Measurements from ENCODE around the gene USP32. TPM values are rescaled to one million over a fixed set of nuclear protein-coding genes. Genes with fewer than 3 reads are reported as not detected.

Gene USP32
- total RNA-seq, 1 experiment from 2014 or later: 103 TPM

DNA sequence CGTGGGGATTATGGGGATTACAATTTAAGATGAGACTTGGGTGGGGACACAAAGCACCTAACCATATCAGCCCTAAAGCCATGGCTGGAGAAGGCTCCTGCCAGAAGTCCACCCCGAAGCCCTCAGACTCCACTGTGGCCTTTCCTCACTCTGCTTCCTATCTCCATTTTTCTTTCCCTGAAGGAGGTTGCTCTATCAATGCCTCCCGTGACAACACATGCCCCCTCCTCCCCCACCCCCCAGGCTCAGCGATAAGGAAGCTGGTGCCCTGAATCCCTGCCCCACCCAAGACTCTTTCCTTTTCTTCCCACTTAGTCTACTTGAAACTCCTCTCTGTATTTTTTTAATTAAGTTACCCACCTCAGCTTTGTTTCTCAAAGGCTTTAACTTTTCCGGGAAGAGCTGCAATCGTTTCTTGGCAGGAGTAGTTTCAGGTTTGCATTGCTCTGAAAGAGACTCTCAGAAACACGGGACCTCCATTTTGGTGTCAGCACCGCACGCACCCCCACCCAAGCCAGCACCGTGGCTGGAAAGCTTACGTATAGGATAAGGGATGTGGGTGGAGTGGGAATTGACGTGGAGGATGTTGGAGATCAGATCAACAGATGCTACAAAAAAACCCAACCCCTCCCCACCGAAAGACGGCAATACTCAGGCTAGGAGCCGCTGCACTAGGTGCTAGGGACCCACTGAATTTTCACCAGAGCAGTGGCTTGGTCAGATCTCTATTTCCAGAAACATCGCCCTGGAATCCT is 257.4 kb downstream of the USP32 start:
- ChIA-PET CTCF (interaction anchor here (0.6 kb wide), 1 partner anchor 16 kb away, joined by 3 read pairs; no protein-coding TSS in a partner anchor), POLR2A (no interaction called here)
- Mint-ChIP-seq H3K9me3 (peaks cover 5% of the 10 kb centered on the region), H3K4me1 (peaks cover 21% of the 10 kb centered on the region), H3K27me3 (ENCODE audit: low read depth) (peaks cover 58% of the 10 kb centered on the region), H3K36me3 (no peaks in the 10 kb centered on the region; the same call in 1 of the 2 replicates), H3K4me3 (peak overlapping the region; percentile 93), H3K27ac (no peak overlapping the region)
- DNase-seq (ENCODE audit: low spot score): no peak
- no peak for ATAC-seq
- TF ChIP-seq FOXJ3 (CRISPR knock-in tag; IDR thresholded peaks at IDR 0.05; ENCODE audit: borderline replicate concordance): no peak
- TF ChIP-seq ZNF232 (CRISPR knock-in tag; IDR thresholded peaks at IDR 0.05): no peak
- TF ChIP-seq, protein P1, sequence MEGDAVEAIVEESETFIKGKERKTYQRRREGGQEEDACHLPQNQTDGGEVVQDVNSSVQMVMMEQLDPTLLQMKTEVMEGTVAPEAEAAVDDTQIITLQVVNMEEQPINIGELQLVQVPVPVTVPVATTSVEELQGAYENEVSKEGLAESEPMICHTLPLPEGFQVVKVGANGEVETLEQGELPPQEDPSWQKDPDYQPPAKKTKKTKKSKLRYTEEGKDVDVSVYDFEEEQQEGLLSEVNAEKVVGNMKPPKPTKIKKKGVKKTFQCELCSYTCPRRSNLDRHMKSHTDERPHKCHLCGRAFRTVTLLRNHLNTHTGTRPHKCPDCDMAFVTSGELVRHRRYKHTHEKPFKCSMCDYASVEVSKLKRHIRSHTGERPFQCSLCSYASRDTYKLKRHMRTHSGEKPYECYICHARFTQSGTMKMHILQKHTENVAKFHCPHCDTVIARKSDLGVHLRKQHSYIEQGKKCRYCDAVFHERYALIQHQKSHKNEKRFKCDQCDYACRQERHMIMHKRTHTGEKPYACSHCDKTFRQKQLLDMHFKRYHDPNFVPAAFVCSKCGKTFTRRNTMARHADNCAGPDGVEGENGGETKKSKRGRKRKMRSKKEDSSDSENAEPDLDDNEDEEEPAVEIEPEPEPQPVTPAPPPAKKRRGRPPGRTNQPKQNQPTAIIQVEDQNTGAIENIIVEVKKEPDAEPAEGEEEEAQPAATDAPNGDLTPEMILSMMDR (IDR thresholded peaks at IDR 0.05): no peak
- TF ChIP-seq MXD4 (CRISPR knock-in tag; IDR thresholded peaks at IDR 0.05; ENCODE audit: borderline replicate concordance): no peak
- no peak for TF ChIP-seq ZNF317 (CRISPR knock-in tag; IDR thresholded peaks at IDR 0.05; ENCODE audit: borderline replicate concordance, low read depth)
- TF ChIP-seq, protein P2, sequence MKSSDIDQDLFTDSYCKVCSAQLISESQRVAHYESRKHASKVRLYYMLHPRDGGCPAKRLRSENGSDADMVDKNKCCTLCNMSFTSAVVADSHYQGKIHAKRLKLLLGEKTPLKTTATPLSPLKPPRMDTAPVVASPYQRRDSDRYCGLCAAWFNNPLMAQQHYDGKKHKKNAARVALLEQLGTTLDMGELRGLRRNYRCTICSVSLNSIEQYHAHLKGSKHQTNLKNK (CRISPR knock-in tag; IDR thresholded peaks at IDR 0.05): no peak
- TF ChIP-seq, protein P3, sequence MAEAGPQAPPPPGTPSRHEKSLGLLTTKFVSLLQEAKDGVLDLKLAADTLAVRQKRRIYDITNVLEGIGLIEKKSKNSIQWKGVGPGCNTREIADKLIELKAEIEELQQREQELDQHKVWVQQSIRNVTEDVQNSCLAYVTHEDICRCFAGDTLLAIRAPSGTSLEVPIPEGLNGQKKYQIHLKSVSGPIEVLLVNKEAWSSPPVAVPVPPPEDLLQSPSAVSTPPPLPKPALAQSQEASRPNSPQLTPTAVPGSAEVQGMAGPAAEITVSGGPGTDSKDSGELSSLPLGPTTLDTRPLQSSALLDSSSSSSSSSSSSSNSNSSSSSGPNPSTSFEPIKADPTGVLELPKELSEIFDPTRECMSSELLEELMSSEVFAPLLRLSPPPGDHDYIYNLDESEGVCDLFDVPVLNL (CRISPR knock-in tag; IDR thresholded peaks at IDR 0.05; ENCODE audit: borderline replicate concordance, low read depth): no peak
- TF ChIP-seq, protein P4, sequence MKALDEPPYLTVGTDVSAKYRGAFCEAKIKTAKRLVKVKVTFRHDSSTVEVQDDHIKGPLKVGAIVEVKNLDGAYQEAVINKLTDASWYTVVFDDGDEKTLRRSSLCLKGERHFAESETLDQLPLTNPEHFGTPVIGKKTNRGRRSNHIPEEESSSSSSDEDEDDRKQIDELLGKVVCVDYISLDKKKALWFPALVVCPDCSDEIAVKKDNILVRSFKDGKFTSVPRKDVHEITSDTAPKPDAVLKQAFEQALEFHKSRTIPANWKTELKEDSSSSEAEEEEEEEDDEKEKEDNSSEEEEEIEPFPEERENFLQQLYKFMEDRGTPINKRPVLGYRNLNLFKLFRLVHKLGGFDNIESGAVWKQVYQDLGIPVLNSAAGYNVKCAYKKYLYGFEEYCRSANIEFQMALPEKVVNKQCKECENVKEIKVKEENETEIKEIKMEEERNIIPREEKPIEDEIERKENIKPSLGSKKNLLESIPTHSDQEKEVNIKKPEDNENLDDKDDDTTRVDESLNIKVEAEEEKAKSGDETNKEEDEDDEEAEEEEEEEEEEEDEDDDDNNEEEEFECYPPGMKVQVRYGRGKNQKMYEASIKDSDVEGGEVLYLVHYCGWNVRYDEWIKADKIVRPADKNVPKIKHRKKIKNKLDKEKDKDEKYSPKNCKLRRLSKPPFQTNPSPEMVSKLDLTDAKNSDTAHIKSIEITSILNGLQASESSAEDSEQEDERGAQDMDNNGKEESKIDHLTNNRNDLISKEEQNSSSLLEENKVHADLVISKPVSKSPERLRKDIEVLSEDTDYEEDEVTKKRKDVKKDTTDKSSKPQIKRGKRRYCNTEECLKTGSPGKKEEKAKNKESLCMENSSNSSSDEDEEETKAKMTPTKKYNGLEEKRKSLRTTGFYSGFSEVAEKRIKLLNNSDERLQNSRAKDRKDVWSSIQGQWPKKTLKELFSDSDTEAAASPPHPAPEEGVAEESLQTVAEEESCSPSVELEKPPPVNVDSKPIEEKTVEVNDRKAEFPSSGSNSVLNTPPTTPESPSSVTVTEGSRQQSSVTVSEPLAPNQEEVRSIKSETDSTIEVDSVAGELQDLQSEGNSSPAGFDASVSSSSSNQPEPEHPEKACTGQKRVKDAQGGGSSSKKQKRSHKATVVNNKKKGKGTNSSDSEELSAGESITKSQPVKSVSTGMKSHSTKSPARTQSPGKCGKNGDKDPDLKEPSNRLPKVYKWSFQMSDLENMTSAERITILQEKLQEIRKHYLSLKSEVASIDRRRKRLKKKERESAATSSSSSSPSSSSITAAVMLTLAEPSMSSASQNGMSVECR (CRISPR knock-in tag; IDR thresholded peaks at IDR 0.05; ENCODE audit: borderline replicate concordance): no peak

DNA sequence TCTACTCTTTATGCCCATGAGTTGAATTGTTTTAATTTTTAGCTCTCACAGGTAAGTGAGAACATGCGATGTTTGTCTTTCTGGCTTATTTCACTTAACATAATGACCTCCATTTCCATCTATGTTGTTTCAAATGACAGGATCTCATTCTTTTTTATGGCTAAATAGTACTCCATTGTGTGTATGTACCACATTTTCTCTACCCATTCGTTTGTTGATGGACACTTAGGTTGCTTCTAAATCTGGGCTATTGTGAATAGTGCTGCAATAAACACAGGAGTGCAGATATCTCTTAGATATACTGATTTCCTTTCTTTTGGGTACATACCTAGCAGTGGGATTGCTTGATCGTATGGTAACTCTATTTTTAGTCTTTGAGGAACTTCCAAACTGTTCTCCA is 261.5 kb downstream of the USP32 start:
- Mint-ChIP-seq H3K9me3 (no peaks in the 10 kb centered on the region), H3K4me1 (peaks cover 22% of the 10 kb centered on the region), H3K27me3 (ENCODE audit: low read depth) (peaks cover 32% of the 10 kb centered on the region), H3K27ac (no peak overlapping the region), H3K36me3 (no peaks in the 10 kb centered on the region; the same call in 1 of the 2 replicates), H3K4me3 (no peak overlapping the region)
- DNase-seq (ENCODE audit: low spot score) (no peak), ATAC-seq (no peak)
- ChIA-PET POLR2A (no interaction called here), CTCF (interaction anchor here (0.6 kb wide), 1 partner anchor 30 kb away, joined by 4 read pairs; no protein-coding TSS in a partner anchor)
- no peak for TF ChIP-seq ZNF121 (CRISPR knock-in tag; IDR thresholded peaks at IDR 0.05)
- TF ChIP-seq, protein P5, sequence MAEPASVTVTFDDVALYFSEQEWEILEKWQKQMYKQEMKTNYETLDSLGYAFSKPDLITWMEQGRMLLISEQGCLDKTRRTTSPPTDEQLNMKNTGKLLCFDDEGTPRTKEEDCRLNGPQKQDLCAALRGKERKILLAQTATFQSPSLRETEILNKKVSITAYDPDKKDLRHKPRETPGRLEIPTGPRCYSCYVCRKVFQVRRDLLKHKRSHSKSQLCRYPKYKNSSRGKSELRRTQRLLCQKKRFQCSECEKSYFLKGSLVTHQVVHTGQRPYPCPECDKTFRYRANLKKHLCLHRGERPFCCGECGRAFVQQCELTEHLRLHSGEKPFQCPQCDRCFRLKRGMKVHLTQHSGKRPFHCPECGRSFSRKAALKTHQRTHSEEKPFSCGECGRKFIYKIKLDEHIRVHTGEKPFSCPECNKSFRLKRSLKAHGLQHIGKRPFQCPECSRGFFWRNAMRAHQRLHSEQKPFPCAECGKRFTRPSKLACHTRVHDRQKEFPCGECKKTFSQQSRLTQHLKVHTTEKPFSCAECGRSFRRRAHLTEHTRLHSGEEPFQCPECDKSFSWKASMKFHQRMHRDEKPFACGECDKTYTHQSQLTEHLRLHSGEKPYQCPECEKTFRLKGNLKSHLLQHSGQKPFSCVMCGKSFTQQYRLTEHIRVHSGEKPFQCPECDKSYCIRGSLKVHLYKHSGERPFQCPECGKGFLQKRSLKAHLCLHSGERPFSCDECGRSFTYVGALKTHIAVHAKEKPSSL (CRISPR knock-in tag; conservative IDR thresholded peaks at IDR 0.05): no peak
- no peak for TF ChIP-seq ZNF396 (CRISPR knock-in tag; IDR thresholded peaks at IDR 0.05; ENCODE audit: borderline replicate concordance)
- no peak for TF ChIP-seq IRF2 (CRISPR knock-in tag; IDR thresholded peaks at IDR 0.05; ENCODE audit: borderline replicate concordance, low read depth)
- TF ChIP-seq, protein P6, sequence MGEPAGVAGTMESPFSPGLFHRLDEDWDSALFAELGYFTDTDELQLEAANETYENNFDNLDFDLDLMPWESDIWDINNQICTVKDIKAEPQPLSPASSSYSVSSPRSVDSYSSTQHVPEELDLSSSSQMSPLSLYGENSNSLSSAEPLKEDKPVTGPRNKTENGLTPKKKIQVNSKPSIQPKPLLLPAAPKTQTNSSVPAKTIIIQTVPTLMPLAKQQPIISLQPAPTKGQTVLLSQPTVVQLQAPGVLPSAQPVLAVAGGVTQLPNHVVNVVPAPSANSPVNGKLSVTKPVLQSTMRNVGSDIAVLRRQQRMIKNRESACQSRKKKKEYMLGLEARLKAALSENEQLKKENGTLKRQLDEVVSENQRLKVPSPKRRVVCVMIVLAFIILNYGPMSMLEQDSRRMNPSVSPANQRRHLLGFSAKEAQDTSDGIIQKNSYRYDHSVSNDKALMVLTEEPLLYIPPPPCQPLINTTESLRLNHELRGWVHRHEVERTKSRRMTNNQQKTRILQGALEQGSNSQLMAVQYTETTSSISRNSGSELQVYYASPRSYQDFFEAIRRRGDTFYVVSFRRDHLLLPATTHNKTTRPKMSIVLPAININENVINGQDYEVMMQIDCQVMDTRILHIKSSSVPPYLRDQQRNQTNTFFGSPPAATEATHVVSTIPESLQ (CRISPR knock-in tag; IDR thresholded peaks at IDR 0.05): no peak
- TF ChIP-seq, protein P7, sequence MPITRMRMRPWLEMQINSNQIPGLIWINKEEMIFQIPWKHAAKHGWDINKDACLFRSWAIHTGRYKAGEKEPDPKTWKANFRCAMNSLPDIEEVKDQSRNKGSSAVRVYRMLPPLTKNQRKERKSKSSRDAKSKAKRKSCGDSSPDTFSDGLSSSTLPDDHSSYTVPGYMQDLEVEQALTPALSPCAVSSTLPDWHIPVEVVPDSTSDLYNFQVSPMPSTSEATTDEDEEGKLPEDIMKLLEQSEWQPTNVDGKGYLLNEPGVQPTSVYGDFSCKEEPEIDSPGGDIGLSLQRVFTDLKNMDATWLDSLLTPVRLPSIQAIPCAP (CRISPR knock-in tag; IDR thresholded peaks at IDR 0.05): no peak
- TF ChIP-seq ATF1 (CRISPR knock-in tag; IDR thresholded peaks at IDR 0.05): no peak
- TF ChIP-seq, protein P8, sequence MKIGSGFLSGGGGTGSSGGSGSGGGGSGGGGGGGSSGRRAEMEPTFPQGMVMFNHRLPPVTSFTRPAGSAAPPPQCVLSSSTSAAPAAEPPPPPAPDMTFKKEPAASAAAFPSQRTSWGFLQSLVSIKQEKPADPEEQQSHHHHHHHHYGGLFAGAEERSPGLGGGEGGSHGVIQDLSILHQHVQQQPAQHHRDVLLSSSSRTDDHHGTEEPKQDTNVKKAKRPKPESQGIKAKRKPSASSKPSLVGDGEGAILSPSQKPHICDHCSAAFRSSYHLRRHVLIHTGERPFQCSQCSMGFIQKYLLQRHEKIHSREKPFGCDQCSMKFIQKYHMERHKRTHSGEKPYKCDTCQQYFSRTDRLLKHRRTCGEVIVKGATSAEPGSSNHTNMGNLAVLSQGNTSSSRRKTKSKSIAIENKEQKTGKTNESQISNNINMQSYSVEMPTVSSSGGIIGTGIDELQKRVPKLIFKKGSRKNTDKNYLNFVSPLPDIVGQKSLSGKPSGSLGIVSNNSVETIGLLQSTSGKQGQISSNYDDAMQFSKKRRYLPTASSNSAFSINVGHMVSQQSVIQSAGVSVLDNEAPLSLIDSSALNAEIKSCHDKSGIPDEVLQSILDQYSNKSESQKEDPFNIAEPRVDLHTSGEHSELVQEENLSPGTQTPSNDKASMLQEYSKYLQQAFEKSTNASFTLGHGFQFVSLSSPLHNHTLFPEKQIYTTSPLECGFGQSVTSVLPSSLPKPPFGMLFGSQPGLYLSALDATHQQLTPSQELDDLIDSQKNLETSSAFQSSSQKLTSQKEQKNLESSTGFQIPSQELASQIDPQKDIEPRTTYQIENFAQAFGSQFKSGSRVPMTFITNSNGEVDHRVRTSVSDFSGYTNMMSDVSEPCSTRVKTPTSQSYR (CRISPR knock-in tag; IDR thresholded peaks at IDR 0.05): no peak
- no peak for TF ChIP-seq CBFB (CRISPR knock-in tag; IDR thresholded peaks at IDR 0.05; ENCODE audit: low read depth)

Data from WTC11 (cell line).